ENCODE results near the gene ZNF688.
"Not testable (repeated sequence)": the region's sequence is repeated elsewhere in the genome, so short reads cannot be mapped to it uniquely, and the experiment has no call there.

The ZNF688 gene

GRCh38 chr16:30555315-30556124 is 16.0 kb downstream of the ZNF688 start:
- no peak for DNase-seq

DNA sequence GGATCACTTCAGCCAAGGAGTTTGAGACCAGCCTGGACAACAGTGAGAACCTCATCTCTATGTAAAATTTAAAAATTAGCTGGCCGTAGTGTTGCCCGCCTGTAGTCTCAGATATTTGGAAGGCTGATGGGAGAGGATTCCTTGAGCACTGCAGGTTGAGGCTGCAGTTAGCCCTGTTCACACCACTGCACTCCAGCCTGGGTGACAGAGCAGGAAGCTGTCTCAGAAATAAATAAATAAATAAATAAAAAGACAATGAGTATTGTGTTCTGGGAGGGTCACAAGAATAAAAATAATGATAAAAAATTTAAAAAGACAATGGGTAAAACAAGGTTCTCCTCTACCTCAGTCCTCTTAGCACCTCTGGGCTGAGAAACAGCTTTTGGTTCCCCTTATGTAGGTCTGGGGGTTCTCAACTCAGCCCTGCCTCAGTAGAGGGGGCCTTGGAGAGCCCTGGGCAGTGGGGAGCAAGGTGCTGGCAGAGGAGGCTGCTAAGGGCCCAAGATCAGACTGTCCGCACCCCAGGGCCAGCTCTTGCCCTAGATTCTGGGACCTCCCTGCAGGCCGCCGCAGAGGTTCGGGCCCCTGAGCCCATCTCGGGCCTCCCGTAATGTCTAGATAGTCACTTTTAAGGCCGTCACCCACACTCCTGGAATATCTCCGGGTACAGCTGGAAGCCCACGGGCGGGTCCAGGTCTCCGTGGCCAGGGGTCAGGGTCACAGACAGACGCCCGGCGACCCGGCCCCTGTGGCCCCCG is 16.8 kb downstream of the ZNF688 start:
- no peak for DNase-seq

- DNase-seq: no peak
Observed at GRCh38 chr16:30553393-30553899, 18.1 kb downstream of the ZNF688 start.

- DNase-seq: no peak
Observed at GRCh38 chr16:30552956-30553355, 18.6 kb downstream of the ZNF688 start.

DNA sequence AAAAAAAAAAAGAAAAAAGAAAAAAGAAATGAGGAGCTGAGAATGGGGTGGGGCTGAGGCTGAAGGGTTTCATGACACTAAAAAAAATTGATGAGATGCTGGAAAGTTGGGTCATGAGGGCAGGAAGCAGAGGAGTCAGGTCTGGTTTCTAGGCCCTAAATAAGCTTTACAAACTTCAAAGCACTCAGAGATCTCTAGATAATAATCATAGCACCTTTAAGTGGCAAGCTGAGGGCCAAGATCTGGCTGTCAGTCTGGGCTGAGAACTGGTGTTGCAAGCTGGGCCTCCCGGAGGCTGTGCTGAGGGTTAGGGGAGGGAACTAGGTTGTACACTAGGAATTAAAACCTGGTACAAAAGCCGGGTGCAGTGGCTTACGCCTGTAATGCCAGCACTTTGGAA is 19.7 kb downstream of the ZNF688 start:
- peak; percentile 82 for DNase-seq

DNA sequence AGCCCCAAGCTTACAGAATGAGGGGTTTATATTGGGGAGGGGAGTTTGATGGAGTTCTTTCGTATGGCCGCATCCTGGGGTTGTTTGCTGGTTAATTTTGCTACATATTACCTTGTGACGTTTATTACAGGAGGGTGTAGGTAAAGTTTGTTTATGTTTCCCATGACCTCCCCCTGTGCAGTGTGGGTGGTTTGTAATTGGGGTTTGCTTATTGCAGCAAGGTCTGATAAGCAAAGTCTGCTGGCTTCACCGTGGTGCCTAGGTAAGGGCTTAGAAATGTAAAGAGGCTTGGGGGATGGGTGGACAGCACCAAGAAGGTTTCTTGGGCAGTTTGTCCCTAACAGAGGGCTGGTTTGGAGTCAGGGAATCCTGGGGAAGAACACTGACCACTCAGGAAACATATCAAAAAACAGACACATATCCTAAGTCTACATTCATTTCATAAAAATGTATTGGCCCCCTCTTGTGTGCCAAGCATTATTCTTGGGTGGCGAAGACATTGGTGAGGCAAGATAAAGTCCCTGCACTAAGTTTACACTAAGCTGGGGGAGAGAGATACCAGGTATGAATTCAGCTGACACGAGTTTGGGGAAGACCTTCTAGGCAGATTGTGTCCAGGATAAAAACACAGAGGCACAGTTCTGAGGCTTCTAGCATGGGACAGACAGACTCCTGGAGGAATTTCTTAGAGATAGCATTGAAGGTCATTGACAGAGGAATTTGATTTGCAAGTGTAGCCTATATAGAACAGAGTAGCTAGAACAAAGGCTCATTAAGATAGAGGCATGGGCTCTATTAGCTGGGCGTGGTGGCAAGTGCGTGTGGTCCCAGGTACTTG is 22.9 kb downstream of the ZNF688 start:
- DNase-seq: no peak

DNA sequence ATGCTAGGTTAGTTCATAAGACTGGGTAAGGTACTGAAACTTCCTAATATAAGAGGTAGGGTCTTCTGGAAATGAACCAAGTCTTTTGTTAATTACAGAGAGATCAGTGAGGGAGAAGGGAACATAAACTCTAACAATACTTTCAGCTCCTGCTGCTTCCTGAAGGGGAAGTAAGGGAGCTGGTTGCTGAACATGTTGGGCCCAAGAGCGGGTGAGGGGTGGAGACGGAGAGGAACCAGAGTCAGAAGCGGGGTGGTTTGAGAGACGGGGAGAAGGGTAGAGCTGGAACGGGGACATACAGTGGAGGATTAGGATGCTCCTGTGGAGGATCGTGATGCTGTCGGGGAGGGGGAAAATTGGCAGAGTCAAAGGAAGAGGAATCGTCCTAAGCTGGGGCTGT is 25.4 kb downstream of the ZNF688 start:
- no peak for DNase-seq

DNA sequence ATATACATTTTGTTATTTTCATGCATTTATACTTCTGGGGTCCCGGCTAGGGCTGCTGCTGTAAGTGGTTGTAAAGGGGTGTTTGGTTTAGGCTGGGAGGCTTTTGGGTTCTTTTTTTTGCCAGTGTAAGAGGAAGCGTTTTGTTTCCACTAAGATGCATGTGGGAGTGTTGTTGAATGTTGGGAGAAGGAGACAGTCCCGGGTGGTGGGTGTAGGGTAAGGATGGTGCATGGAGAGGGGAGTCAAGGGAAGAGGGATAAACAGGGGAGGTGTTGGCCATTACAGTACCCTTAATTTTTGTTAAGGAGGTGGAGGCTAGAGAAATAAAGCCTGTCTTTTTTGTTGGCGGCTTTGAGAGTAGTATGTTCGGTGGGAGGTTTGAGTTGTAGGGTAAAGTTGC is 28.4 kb downstream of the ZNF688 start:
- no peak for DNase-seq

DNA sequence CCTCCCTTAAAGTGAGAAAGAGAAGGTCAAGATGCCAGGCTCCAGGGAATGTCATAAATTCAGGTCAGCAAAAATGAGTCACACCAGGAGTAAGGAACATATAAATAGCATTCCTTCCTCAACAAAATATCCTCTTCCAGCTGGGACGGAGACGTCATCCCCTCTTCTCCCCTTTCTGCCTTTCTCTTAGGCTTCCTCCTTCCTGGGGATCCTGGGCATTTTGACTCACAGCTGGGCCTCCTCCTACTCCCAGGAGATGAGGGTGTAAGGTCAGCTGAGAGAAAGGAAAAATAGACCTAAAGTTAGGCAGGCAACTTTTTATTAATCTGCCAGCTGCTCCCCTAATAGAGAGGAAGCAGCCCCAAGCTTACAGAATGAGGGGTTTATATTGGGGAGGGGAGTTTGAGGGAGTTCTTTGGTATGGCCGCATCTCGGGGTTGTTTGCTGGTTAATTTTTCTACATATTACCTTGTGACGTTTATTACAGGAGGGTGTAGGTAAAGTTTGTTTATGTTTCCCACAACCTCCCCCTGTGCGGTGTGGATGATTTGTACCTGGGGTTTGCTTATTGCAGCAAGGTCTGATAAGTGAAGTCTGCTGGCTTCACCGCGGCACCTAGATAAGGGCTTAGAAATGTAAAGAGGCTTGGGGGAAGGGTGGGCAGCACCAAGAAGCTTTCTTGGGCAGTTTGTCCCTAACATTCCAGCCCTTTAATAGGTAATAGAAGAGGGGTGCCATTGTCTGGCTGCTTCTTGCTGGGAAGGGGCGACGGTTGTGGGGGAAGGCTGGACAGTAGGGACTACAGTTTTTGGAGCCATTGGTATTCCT is 29.8 kb downstream of the ZNF688 start:
- no peak for DNase-seq

- DNase-seq: not testable (repeated sequence)
Observed at GRCh38 chr16:30540916-30541464, 30.5 kb downstream of the ZNF688 start.

GRCh38 chr16:30539986-30540526 is 31.5 kb downstream of the ZNF688 start:
- not testable (repeated sequence) for DNase-seq

DNA sequence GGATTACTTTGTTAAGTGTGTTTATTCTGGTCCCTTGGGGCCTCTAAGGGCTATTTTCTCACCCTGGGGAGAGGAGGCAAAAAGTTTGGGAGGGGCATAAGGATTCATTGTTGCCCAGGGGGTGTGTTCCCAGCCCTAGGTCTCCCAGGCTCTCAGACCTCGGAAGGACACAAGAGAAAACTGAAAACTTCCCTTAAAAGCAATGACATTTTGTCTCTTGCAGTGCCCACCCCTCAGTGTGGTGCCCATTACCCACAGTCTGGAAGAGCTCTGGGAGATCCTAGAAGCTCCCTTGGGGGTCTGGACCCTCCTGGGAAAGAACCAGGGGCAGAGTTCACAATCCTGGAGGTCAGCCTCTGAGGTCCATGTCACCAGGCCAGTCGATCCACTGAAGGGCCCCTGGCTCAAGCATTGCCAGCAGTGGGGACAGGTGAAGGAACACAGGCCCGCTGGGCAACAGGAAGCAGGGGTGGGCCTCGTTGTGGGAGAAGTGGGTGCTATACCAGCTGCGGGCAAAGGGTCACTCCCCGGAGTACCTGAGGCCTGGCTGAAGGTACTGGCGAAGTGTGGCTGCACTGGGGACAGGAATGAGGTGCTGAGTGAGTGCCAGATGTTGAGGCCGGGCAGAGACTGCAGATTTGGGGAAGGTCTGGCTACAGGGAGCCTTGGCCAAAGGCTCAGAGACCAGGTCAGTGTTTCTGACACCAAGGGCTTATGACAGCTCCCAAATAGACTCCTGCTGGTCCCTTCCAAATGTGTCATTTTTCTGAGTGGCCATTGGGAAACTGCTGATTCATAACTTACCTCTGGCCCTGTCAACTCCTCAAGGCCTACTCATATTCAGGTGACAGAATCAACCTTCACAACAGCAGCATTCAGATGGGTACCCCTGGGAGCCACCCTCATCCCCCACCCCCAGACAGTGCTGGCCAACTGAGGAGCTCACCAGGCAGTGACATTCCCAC is 32.2 kb downstream of the ZNF688 start:
- no peak for DNase-seq

GRCh38 chr16:30536391-30537024 is 35.0 kb downstream of the ZNF688 start:
- DNase-seq: not testable (repeated sequence)

GRCh38 chr16:30535777-30536190 is 35.7 kb downstream of the ZNF688 start:
- peak; percentile 80 for DNase-seq

GRCh38 chr16:30535106-30535776 is 36.3 kb downstream of the ZNF688 start:
- peak; percentile 51 for DNase-seq

- DNase-seq: peak; percentile 95
Observed at GRCh38 chr16:30534368-30535105, 37.0 kb downstream of the ZNF688 start, which contains the start of gene ZNF747. ZNF747 (minus strand) TSS chr16:30534858; CDS start chr16:30534679, 179 bp downstream.

DNA sequence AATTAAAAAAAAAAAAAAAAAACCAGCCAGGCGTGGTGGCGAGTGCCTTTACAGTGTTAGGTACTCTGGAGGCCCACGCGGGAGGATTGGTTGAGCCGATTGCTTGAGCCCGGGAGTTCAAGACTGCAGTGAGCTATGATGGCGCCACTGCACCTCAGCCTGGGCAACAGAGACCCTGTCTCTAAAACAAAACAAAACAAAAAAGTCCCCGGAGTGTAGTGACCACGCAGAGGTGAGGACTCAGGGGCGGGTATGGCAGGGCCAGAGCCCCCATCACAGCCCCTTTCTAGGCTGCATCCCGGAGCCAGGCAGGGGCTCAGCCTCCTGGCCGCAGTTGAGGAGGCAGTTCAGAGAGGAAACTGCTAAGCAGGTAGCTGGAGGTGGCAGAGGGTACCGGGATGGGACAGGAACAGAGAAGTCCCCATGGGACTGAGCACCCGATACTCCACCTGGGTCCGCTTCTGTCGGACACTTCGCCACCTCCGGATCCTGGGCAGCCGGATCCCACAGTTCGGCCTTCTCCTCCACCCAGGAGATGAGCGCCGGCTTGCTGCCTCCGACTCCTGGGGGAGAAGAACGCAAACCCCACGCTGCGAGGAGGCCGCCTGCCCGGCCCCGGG is 37.7 kb downstream of the ZNF688 start:
- peak; percentile 49 for DNase-seq

- no peak for DNase-seq
Observed at GRCh38 chr16:30533146-30533522, 38.4 kb downstream of the ZNF688 start.
